Ovary (tissue), 9 donors: ENCODE results near the gene MTX3. TPM values are rescaled to one million over a fixed set of nuclear protein-coding genes. Genes with fewer than 3 reads are reported as not detected.
A peak's percentile ranks its signal among the peaks of the same experiment; 100 is the strongest.

Experiments
- DNase-seq, 5 donors: peaks; one replicate each; pipeline ENCODE4 v3.0.0-alpha.2; 2019 to 2020
- H3K27ac ChIP-seq, 2 donors: fragments of 200-600 bp; one replicate each; pipeline versions ENCODE4 v1.5.1 to v1.8.0; 2019 to 2022
- H3K27me3 ChIP-seq: fragments of 200-600 bp; one replicate; pipeline ENCODE4 v1.8.0; 2022
- H3K36me3 ChIP-seq: fragments of 200-600 bp; sonication (generic); one replicate; pipeline ENCODE4 v1.5.1; 2019
- H3K4me1 ChIP-seq: one replicate; pipeline ENCODE4 v1.8.1; 2013; ENCODE audit warnings: mild to moderate bottlenecking, moderate library complexity; ENCODE audit not compliant: insufficient read depth
- H3K4me3 ChIP-seq: fragments of 200-600 bp; sonication (generic); one replicate; pipeline ENCODE4 v1.5.1; 2017
- H3K9me3 ChIP-seq, 2 donors: fragments of 200-600 bp in 1 of 2; sonication (generic) in 1 of 2; one replicate each; pipeline versions ENCODE4 v1.5.1 to v1.8.1; 2013 to 2019; ENCODE audit warnings: mild to moderate bottlenecking in 1 of 2, moderate library complexity in 1 of 2
- EP300 ChIP-seq: sonication (generic); formaldehyde crosslinking; IDR thresholded peaks from one replicate; pipeline ENCODE4 v1.6.1; 2017; ENCODE audit warnings: antibody characterized with exemption
- POLR2A ChIP-seq: fragments of 450-650 bp; IDR thresholded peaks from one replicate; pipeline ENCODE4 v1.6.1; 2017; ENCODE audit warnings: antibody characterized with exemption, mild to moderate bottlenecking, moderate library complexity
- whole genome bisulfite sequencing, 3 donors: extraction: QIAGEN DNeasy Blood & Tissue Kit in 1 of 3; methylation state at CpG; one replicate each; pipeline versions ENCODE4 v1.1.5 to v1.1.7; 2013 to 2017; 5-methylcytosine and 5-hydroxymethylcytosine counted together
- intact Hi-C, 4 donors: fragments of 100-400 bp; cut with DNase I; formaldehyde crosslinking; loops; one replicate each; pipeline versions ENCODE4 v1.11.0 to v1.15.1; 2022 to 2023
- polyA plus RNA-seq, 2 donors: library from polyadenylated mRNA; stranded (reverse); fragments of 200-250 nt in 1 of 2; fragments of 350-450 nt in 1 of 2; fragmentation: Illumina TruSeq in 1 of 2; extraction: RNeasy Lipid Tissue Mini Kit (QIAGEN cat#74804) in 1 of 2; gene quantifications; one replicate each; pipeline ENCODE4 v1.2.3, GENCODE V29; 2013 to 2014
- total RNA-seq, 7 donors: library from RNA; depleted of rRNA in 2 of 7; stranded (reverse); fragments of >200 nt in 2 of 7; fragmentation: NEBNext Ultra II Directional in 3 of 7; extraction: Animal tissue kit (Norgen Biotek cat#: 25700) in 3 of 7; gene quantifications; one replicate each; pipeline versions ENCODE4 v1.1.0 to v1.2.4, GENCODE V29; 2016 to 2023
- TF ChIP-seq, protein P1 (sequence below), 3 donors: fragments of 450-650 bp in 2 of 3; fragments of 200-600 bp in 1 of 3; IDR thresholded peaks; one replicate each; pipeline versions ENCODE4 v1.5.1 to v1.8.0; 2016 to 2022; ENCODE audit warnings: antibody characterized with exemption in 3 of 3, mild to moderate bottlenecking in 1 of 3
- donor health status: DM: no; HTN: no; CAD: no; lungs with moderate emphysema.
- donor health status: DM: no; HTN: no; CAD: no.
- donor health status: Bipolar disorder and iron deficiency.
- donor health status: DM: yes; HTN: yes; CAD: no.
- donor health status: DM: no; HTN: no; CAD: no.
- donor health status: DM: yes; HTN: yes; CAD: no.

MTX3 gene
- total and polyA plus RNA-seq, 9 donors: 8.2 to 24.3 (median 16.7) TPM

DNA sequence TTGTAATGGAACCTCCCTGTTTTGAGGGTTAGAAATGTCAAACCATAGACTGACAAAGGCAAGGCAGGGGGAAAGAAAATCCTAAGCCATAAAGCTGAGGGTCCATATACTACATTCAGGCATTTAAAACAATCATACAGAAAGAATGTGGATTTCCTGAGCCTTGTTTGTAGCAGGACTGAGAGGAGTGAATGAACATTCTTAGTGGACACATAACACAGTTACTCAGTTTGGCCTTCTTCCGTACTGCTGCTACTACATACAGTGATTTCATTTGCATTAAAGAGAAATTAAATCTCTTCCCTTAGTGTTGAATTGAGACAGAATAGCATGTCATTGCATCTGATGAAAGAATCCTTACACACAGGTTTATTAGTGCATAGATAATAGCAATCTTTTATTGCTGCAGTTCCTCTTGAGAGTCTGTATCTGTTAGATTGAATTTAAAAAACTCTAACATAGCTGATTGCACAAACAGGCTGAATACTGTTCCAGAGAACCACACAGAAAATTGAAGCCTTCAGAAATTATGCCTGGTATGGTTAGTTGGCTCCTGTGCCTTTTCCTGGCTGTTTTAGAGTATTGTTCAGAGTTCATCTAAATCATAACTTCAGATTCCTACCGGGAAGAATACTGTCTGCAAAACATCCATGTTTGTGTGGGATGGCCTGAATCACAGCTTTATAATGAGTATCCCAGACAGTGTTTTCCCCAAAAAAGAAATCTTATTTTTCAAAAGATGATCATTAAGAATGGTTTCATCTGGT, 2.0 kb upstream of the MTX3 start:
- 38 to 48% (median 39%) methylated on average over 2 of the region's 2 CpGs for WGBS, 3 donors
- intact Hi-C loops: no loop called here
- peaks cover 2% of the 10 kb centered on the region for H3K4me1 ChIP-seq

DNA sequence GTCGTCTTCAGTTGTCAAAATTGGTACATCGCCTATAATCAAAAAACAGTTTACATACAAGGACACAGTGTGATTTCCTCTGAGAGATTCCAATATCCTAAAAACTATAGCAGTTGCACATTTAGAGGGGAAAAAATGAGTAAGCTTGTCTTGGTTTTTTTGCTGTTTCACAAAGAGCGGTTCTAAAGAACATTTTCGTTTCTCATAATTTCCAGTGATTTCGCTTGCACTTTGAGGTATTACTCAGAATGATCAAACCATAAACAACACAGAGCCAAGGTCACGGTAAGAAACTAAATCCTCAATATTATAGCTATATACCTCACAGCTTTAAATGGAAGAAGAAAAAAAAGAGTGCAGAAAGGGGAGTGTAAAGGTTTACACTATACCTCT, 861 bp downstream of the MTX3 start:
- Histone ChIP-seq H3K4me1 (peaks cover 2% of the 10 kb centered on the region), H3K9me3 (no peaks in the 10 kb centered on the region), H3K36me3 (no peaks in the 10 kb centered on the region), H3K27ac (peak overlapping the region in 1 of 2 donors; percentile 58), H3K4me3 (peak overlapping the region; percentile 83), H3K27me3 (no peaks in the 10 kb centered on the region)
- WGBS, 3 donors: 16 to 34% (median 22%) methylated on average over 6 of the region's 6 CpGs
- intact Hi-C loops: no loop called here
- TF ChIP-seq, protein P1, sequence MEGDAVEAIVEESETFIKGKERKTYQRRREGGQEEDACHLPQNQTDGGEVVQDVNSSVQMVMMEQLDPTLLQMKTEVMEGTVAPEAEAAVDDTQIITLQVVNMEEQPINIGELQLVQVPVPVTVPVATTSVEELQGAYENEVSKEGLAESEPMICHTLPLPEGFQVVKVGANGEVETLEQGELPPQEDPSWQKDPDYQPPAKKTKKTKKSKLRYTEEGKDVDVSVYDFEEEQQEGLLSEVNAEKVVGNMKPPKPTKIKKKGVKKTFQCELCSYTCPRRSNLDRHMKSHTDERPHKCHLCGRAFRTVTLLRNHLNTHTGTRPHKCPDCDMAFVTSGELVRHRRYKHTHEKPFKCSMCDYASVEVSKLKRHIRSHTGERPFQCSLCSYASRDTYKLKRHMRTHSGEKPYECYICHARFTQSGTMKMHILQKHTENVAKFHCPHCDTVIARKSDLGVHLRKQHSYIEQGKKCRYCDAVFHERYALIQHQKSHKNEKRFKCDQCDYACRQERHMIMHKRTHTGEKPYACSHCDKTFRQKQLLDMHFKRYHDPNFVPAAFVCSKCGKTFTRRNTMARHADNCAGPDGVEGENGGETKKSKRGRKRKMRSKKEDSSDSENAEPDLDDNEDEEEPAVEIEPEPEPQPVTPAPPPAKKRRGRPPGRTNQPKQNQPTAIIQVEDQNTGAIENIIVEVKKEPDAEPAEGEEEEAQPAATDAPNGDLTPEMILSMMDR (IDR thresholded peaks at IDR 0.05): no peak
- TF ChIP-seq POLR2A: no peak
- TF ChIP-seq EP300: no peak
- no peak for DNase-seq

More for the DNA sequence above, 2.0 kb upstream of the MTX3 start:
- no peak for DNase-seq
- TF ChIP-seq POLR2A (no peak), EP300 (no peak)
- TF ChIP-seq, protein P1 (IDR thresholded peaks at IDR 0.05): no peak
- Histone ChIP-seq H3K27me3 (no peaks in the 10 kb centered on the region), H3K27ac (no peak overlapping the region), H3K4me3 (no peak overlapping the region), H3K36me3 (no peaks in the 10 kb centered on the region), H3K9me3 (no peaks in the 10 kb centered on the region)

DNA sequence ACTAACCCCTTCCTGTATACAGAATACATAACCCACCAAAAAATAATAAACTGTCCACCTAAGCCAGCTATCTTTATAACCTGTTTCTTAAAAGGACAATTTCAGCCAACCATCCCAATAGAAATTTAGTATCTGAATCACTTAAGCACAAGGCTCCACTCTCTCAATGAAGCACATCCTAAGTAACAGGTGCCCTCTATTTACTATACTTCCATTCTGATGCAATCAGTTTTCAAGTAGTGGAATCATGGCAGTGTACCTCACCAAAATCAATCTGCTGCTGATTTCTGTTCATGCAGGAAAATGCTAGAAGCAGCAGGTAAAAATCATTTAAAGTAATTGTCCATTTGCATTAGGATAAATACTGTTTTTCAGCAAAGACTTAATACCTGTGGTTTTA, 4.8 kb downstream of the MTX3 start:
- Histone ChIP-seq H3K27ac (no peak overlapping the region), H3K9me3 (no peaks in the 10 kb centered on the region), H3K27me3 (no peaks in the 10 kb centered on the region), H3K4me1 (no peaks in the 10 kb centered on the region), H3K36me3 (no peaks in the 10 kb centered on the region), H3K4me3 (no peak overlapping the region)
- TF ChIP-seq POLR2A: no peak
- DNase-seq: no peak
- intact Hi-C loops: no loop called here

DNA sequence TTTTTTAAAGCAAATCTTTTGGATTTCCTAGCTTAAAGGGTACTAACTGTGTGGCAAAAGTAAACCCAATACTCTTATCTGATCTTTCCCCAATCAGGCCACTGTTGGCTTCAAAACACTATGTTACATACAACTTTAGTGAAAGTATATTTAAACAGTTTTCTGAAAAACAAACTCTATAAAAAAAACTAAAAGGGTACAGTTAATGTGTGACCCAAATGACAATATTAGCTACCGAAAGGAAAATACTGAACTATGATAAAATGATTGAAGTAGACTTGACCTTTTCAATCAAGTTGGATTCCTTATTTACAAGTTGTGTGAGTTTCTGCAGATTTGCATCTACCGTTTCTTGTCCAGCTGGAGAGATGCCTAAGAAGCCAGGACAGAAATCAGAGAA, 5.8 kb downstream of the MTX3 start:
- no peaks in the 10 kb centered on the region for H3K9me3 ChIP-seq
- no peak overlapping the region for H3K4me3 ChIP-seq
- no peak for TF ChIP-seq EP300
- TF ChIP-seq, protein P1 (IDR thresholded peaks at IDR 0.05): no peak
- no peak for TF ChIP-seq POLR2A
- H3K27ac ChIP-seq: no peak overlapping the region
- H3K27me3 ChIP-seq: no peaks in the 10 kb centered on the region
- DNase-seq: no peak
- intact Hi-C loops: no loop called here
- WGBS, 3 donors: 83 to 86% (median 86%) methylated on average over 2 of the region's 2 CpGs
- no peaks in the 10 kb centered on the region for H3K4me1 ChIP-seq
- H3K36me3 ChIP-seq: no peaks in the 10 kb centered on the region

DNA sequence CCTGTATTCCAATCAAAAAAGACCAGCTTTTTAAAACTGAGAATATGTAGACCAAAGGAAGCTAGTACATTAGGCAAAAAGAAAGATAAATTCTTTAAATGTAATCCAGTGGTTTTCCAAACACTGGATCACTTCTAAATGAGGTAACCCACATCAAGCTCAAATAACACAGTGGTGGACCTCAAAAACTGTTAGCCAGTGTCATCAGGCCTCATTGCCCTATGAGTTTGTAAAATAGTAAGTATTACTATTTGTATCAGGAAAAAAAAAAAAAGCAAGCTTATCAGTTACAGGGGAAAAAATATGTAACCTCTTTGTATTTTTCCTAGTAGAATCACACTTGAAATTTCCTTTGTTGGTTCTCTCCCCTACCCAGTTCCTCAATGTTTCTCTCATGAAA, 6.7 kb downstream of the MTX3 start:
- Histone ChIP-seq H3K27me3 (no peaks in the 10 kb centered on the region), H3K4me1 (no peaks in the 10 kb centered on the region), H3K27ac (no peak overlapping the region), H3K4me3 (no peak overlapping the region), H3K36me3 (no peaks in the 10 kb centered on the region), H3K9me3 (no peaks in the 10 kb centered on the region)
- no peak for DNase-seq
- intact Hi-C loops: no loop called here
- TF ChIP-seq POLR2A (no peak), EP300 (no peak)
- TF ChIP-seq, protein P1 (IDR thresholded peaks at IDR 0.05): no peak
